H1 (cell line): Measurements from ENCODE around the gene ZNFX1. TPM values are rescaled to one million over a fixed set of nuclear protein-coding genes. Genes with fewer than 3 reads are reported as not detected.

ENCODE experiments used
- CTCF ChIA-PET: fragments of 300-600 bp; sonication (Branson Sonifier 250); formaldehyde crosslinking; loops from one replicate; lab custom pipeline; 2021; ENCODE audit not compliant: partially characterized antibody; lab: Charles Lee
- POLR2A ChIA-PET: fragments of 300-600 bp; sonication (Branson Sonifier 250); formaldehyde crosslinking; loops from one replicate; lab custom pipeline; 2021; ENCODE audit warnings: inconsistent platforms; ENCODE audit not compliant: partially characterized antibody; lab: Charles Lee
- DNase-seq, 2 experiments: peaks; one replicate each; pipeline versions ENCODE4 v3.0.0 to v3.0.0-alpha.2; 2010 to 2022; ENCODE audit warnings: low spot score in 2 of 2, low read depth in 1 of 2, mixed read lengths in 1 of 2
- FAIRE-seq: peaks from 2 replicates; lab custom pipeline; 2011; peaks lifted over from hg19 to GRCh38; lab: Jason Lieb, UNC
- H2AFZ ChIP-seq: 2 replicates; pipeline ENCODE4 v1.8.1; 2012; ENCODE audit warnings: low read length, inconsistent platforms
- H2AK5ac ChIP-seq: 2 replicates; pipeline ENCODE4 v1.6.1; 2013; ENCODE audit warnings: low read depth, low read length
- H2BK120ac ChIP-seq: replicated peaks from 2 replicates; pipeline ENCODE3; 2013; ENCODE audit warnings: low read depth, low read length, inconsistent platforms
- H2BK12ac ChIP-seq: 2 replicates; pipeline ENCODE4 v1.6.1; 2013; ENCODE audit warnings: low read depth, low read length
- H2BK15ac ChIP-seq: 2 replicates; pipeline ENCODE4 v1.6.1; 2013; ENCODE audit warnings: low read length
- H2BK20ac ChIP-seq: 2 replicates; pipeline ENCODE4 v1.6.1; 2013; ENCODE audit warnings: low read length
- H2BK5ac ChIP-seq: 2 replicates; pipeline ENCODE4 v1.6.1; 2013; ENCODE audit warnings: low read depth, low read length
- H3K14ac ChIP-seq: 2 replicates; pipeline ENCODE4 v1.6.1; 2013; ENCODE audit warnings: inconsistent platforms; ENCODE audit not compliant: insufficient read length
- H3K18ac ChIP-seq: 2 replicates; pipeline ENCODE4 v1.6.1; 2013; ENCODE audit warnings: low read length; ENCODE audit errors: extremely low read depth
- H3K23ac ChIP-seq: 2 replicates; pipeline ENCODE4 v1.6.1; 2013; ENCODE audit warnings: inconsistent platforms; ENCODE audit not compliant: insufficient read length
- H3K23me2 ChIP-seq: 2 replicates; pipeline ENCODE4 v1.6.1; 2013; ENCODE audit warnings: low read depth, low read length
- H3K27ac ChIP-seq: 2 replicates; pipeline ENCODE4 v1.6.1; 2011; ENCODE audit warnings: low read depth, low read length, inconsistent platforms
- H3K27me3 ChIP-seq, 4 experiments: replicated peaks in 1 of 4; 1 replicate in 1 of 4; 2 replicates in 3 of 4; pipeline versions ENCODE4 v1.6.1 to v1.8.1; 2011 to 2013; ENCODE audit warnings: low read length in 3 of 4, mild to moderate bottlenecking in 3 of 4, inconsistent platforms in 2 of 4, mixed read lengths in 2 of 4, moderate library complexity in 1 of 4; ENCODE audit not compliant: control insufficient read depth in 3 of 4, insufficient read depth in 3 of 4; ENCODE audit errors: extremely low read depth in 1 of 4
- H3K36me3 ChIP-seq, 4 experiments: 2 replicates each; pipeline versions ENCODE4 v1.6.1 to v1.8.1; 2011 to 2013; ENCODE audit warnings: mild to moderate bottlenecking in 4 of 4, low read length in 3 of 4, moderate library complexity in 2 of 4, control low read depth in 1 of 4, inconsistent platforms in 1 of 4; ENCODE audit not compliant: insufficient read depth in 4 of 4, control insufficient read depth in 2 of 4
- H3K4ac ChIP-seq: replicated peaks from 2 replicates; pipeline ENCODE3; 2013; ENCODE audit warnings: low read length, low read depth, mixed read lengths, inconsistent platforms; ENCODE audit not compliant: insufficient read length
- H3K4me1 ChIP-seq, 4 experiments: replicated peaks in 1 of 4; 1 replicate in 1 of 4; 2 replicates in 3 of 4; pipeline versions ENCODE4 v1.6.1 to v1.8.1; 2011 to 2013; ENCODE audit warnings: low read length in 3 of 4, inconsistent platforms in 2 of 4, mixed read lengths in 1 of 4; ENCODE audit not compliant: insufficient read depth in 4 of 4, control insufficient read depth in 3 of 4
- H3K4me2 ChIP-seq, 2 experiments: 2 replicates each; pipeline versions ENCODE4 v1.6.1 to v1.8.1; 2011 to 2013; ENCODE audit warnings: low read depth in 2 of 2, low read length in 2 of 2, control low read depth in 1 of 2, inconsistent platforms in 1 of 2, mild to moderate bottlenecking in 1 of 2; ENCODE audit not compliant: insufficient read depth in 1 of 2
- H3K4me3 ChIP-seq, 4 experiments: fragments of 200-600, 300-600 bp in 1 of 4; sonication (generic), shearing (Covaris generic), sonication (Bioruptor Twin) in 1 of 4; 2 replicates each; pipeline versions ENCODE4 v1.5.1 to v1.8.1; 2011 to 2016; ENCODE audit warnings: low read length in 4 of 4, low read depth in 3 of 4, control low read depth in 2 of 4, inconsistent platforms in 2 of 4, mild to moderate bottlenecking in 2 of 4, mixed read lengths in 1 of 4, moderate library complexity in 1 of 4; ENCODE audit not compliant: insufficient read depth in 2 of 4; ENCODE audit errors: extremely low read depth in 1 of 4
- H3K56ac ChIP-seq: replicated peaks from 2 replicates; pipeline ENCODE3; 2013; ENCODE audit warnings: low read depth, mild to moderate bottlenecking, mixed read lengths, low read length, inconsistent platforms; ENCODE audit not compliant: insufficient read length
- H3K79me1 ChIP-seq: 2 replicates; pipeline ENCODE4 v1.6.1; 2013; ENCODE audit warnings: low read depth, low read length, control low read depth
- H3K79me2 ChIP-seq, 2 experiments: 2 replicates each; pipeline versions ENCODE4 v1.6.1 to v1.8.1; 2012 to 2013; ENCODE audit warnings: low read length in 2 of 2, mild to moderate bottlenecking in 2 of 2, inconsistent platforms in 1 of 2; ENCODE audit not compliant: insufficient read depth in 2 of 2, control insufficient read depth in 1 of 2
- H3K9ac ChIP-seq, 4 experiments: replicated peaks in 1 of 4; 1 replicate in 1 of 4; 2 replicates in 3 of 4; pipeline versions ENCODE4 v1.6.1 to v1.8.1; 2011 to 2013; ENCODE audit warnings: low read depth in 3 of 4, low read length in 3 of 4, control low read depth in 2 of 4, mild to moderate bottlenecking in 2 of 4, moderate library complexity in 2 of 4, inconsistent platforms in 1 of 4; ENCODE audit errors: extremely low read depth in 1 of 4
- H3K9me3 ChIP-seq, 2 experiments: 2 replicates each; pipeline versions ENCODE4 v1.6.1 to v1.8.1; 2012 to 2013; ENCODE audit warnings: mild to moderate bottlenecking in 2 of 2, moderate library complexity in 2 of 2, control low read depth in 1 of 2, inconsistent platforms in 1 of 2, low read depth in 1 of 2, low read length in 1 of 2, mixed read lengths in 1 of 2; ENCODE audit not compliant: insufficient read depth in 2 of 2
- H4K20me1 ChIP-seq, 2 experiments: replicated peaks in 1 of 2; 2 replicates each; pipeline versions ENCODE3 to v1.8.1; 2011 to 2013; ENCODE audit warnings: inconsistent platforms in 2 of 2, low read length in 2 of 2, mild to moderate bottlenecking in 1 of 2; ENCODE audit not compliant: insufficient read depth in 2 of 2, control insufficient read depth in 1 of 2
- H4K5ac ChIP-seq: 2 replicates; pipeline ENCODE4 v1.6.1; 2013; ENCODE audit warnings: low read length, low read depth, mixed read lengths, inconsistent platforms; ENCODE audit not compliant: insufficient read length
- H4K8ac ChIP-seq: 2 replicates; pipeline ENCODE4 v1.8.0; 2013; ENCODE audit warnings: mild to moderate bottlenecking, moderate library complexity, low read length, inconsistent platforms; ENCODE audit not compliant: insufficient read depth; ENCODE audit errors: extremely low read depth
- H4K91ac ChIP-seq: replicated peaks from 2 replicates; pipeline ENCODE3; 2013; ENCODE audit warnings: low read length, mixed read lengths, inconsistent platforms; ENCODE audit not compliant: insufficient read length
- BACH1 ChIP-seq: IDR thresholded peaks from 2 replicates; pipeline ENCODE4 v1.6.1; 2012; ENCODE audit warnings: low read length, improper control_type of control experiment
- CTCF ChIP-seq, 3 experiments: IDR thresholded peaks; 1 replicate in 2 of 3; 2 replicates in 1 of 3; pipeline versions ENCODE4 v1.5.1 to v1.6.1; 2011; ENCODE audit warnings: low read length in 3 of 3, mild to moderate bottlenecking in 3 of 3, inconsistent platforms in 2 of 3, low read depth in 1 of 3, moderate library complexity in 1 of 3; ENCODE audit not compliant: insufficient read depth in 1 of 3; ENCODE audit errors: control extremely low read depth in 1 of 3
- EP300 ChIP-seq, 2 experiments: IDR thresholded peaks; 1 replicate in 1 of 2; 2 replicates in 1 of 2; pipeline ENCODE4 v1.6.1; 2011 to 2012; ENCODE audit warnings: low read depth in 2 of 2, low read length in 2 of 2, mild to moderate bottlenecking in 2 of 2, borderline replicate concordance in 1 of 2, inconsistent platforms in 1 of 2, moderate library complexity in 1 of 2
- GTF2F1 ChIP-seq: IDR thresholded peaks from 2 replicates; pipeline ENCODE4 v1.6.1; 2012; ENCODE audit warnings: low read depth, low read length, improper control_type of control experiment, borderline replicate concordance
- KDM5A ChIP-seq: fragments of 200-600 bp; IDR thresholded peaks from 2 replicates; pipeline ENCODE4 v1.7.1; 2012; ENCODE audit warnings: mild to moderate bottlenecking, low read length, inconsistent platforms, mixed read lengths
- RAD21 ChIP-seq, 2 experiments: IDR thresholded peaks in 1 of 2; conservative IDR thresholded peaks in 1 of 2; 2 replicates each; pipeline ENCODE4 v1.6.1; 2011; ENCODE audit warnings: low read depth in 2 of 2, low read length in 2 of 2, improper control_type of control experiment in 1 of 2, inconsistent platforms in 1 of 2, mild to moderate bottlenecking in 1 of 2, moderate library complexity in 1 of 2
- RNF2 ChIP-seq: fragments of 200-900, 300-1000 bp; sonication (generic); IDR thresholded peaks from 2 replicates; pipeline ENCODE4 v1.7.1; 2016; ENCODE audit warnings: borderline replicate concordance, low read depth, mild to moderate bottlenecking, antibody characterized with exemption, low read length; ENCODE audit not compliant: poor library complexity, severe bottlenecking; ENCODE audit errors: missing control alignments
- SIX5 ChIP-seq: IDR thresholded peaks from 2 replicates; pipeline ENCODE4 v1.6.1; 2011; ENCODE audit warnings: mild to moderate bottlenecking, low read depth, low read length
- TAF1 ChIP-seq: IDR thresholded peaks from 2 replicates; pipeline ENCODE4 v1.6.1; 2011; ENCODE audit warnings: mild to moderate bottlenecking, low read depth, low read length
- TBP ChIP-seq: IDR thresholded peaks from 2 replicates; pipeline ENCODE4 v1.6.1; 2011; ENCODE audit warnings: low read depth, low read length, improper control_type of control experiment
- WGBS, 2 experiments: shearing (Covaris generic) in 1 of 2; methylation state at CpG; one replicate each; pipeline versions ENCODE4 v1.1.6 to v1.1.7; 2013 to 2015; ENCODE audit warnings: low lambda C conversion rate in 2 of 2, mixed read lengths in 2 of 2, inconsistent platforms in 1 of 2, low coverage in 1 of 2, missing lambda C conversion rate in 1 of 2; ENCODE audit not compliant: insufficient replicate concordance in 2 of 2, insufficient coverage in 1 of 2, insufficient read length in 1 of 2; ENCODE audit errors: extremely low coverage in 1 of 2, missing lambda C conversion rate in 1 of 2; 5-methylcytosine and 5-hydroxymethylcytosine counted together
- polyA plus RNA-seq, 7 experiments: library from polyadenylated mRNA; depleted of rRNA in 3 of 7; stranded (reverse) in 5 of 7; unstranded in 2 of 7; fragments of >200 nt in 5 of 7; fragments of 200-250 nt in 2 of 7; gene quantifications; 1 replicate in 5 of 7; 2 replicates in 1 of 7; 4 replicates in 1 of 7; pipeline versions ENCODE4 v1.2.1 to v1.2.3, GENCODE V29; 2011 to 2013; ENCODE audit warnings: missing spikeins in 2 of 7, mixed read lengths in 2 of 7
- total RNA-seq: library from RNA; stranded (reverse); fragmentation: NEBNext Ultra II Directional; extraction: Animal tissue kit (Norgen Biotek cat#: 25700); gene quantifications from 2 replicates; pipeline ENCODE4 v1.2.1, GENCODE V29; 2021

Gene ZNFX1
- total and polyA plus RNA-seq, 2 of the 8 experiments (the other 6 are each of a cell fraction or from before 2014, with no cell fraction given) = 3.1 to 11.3 TPM

GRCh38 chr20:49225896-49226295, 52.0 kb downstream of the ZNFX1 start:
- Histone ChIP-seq H2AFZ (no peak overlapping the region), H2BK15ac (no peak overlapping the region), H3K23me2 (no peaks in the 10 kb centered on the region), H3K14ac (no peak overlapping the region), H2BK12ac (no peak overlapping the region), H3K4me3 (no peak overlapping the region), H4K5ac (no peak overlapping the region), H3K27ac (no peak overlapping the region), H3K56ac (no peak overlapping the region), H3K9ac (no peak overlapping the region), H3K36me3 (peaks cover 26 to 75% (median 61%) of the 10 kb centered on the region in 4 experiments), H3K23ac (no peak overlapping the region), H3K79me1 (no peaks in the 10 kb centered on the region), H2BK5ac (no peak overlapping the region), H2BK120ac (no peak overlapping the region), H3K27me3 (no peaks in the 10 kb centered on the region), H3K9me3 (no peaks in the 10 kb centered on the region), H4K8ac (no peak overlapping the region), H3K4me1 (no peaks in the 10 kb centered on the region), H3K18ac (no peak overlapping the region), H3K4me2 (no peak overlapping the region), H2BK20ac (no peak overlapping the region), H3K4ac (no peak overlapping the region), H2AK5ac (no peak overlapping the region), H4K20me1 (peaks cover 0 to 1% of the 10 kb centered on the region in 2 experiments), H4K91ac (no peak overlapping the region), H3K79me2 (0 out of 4 replicates have a peak, but pooled peaks cover 0 to under 1% of the 10 kb centered on the region in 2 experiments)
- DNase-seq (no peak), FAIRE-seq (no peak)
- CTCF ChIA-PET = interaction anchor here (1.0 to 1.3 kb wide), 3 partner anchors 21 to 93 kb away, joined by 3 read pairs; no protein-coding TSS in a partner anchor
- POLR2A ChIA-PET = interaction anchor here (1.0 to 1.5 kb wide), 2 partner anchors 14 to 20 kb away, joined by 3 read pairs; no protein-coding TSS in a partner anchor
- 91% methylated on average over 7 of the region's 7 CpGs; no CpG with 5 or more reads in 1 of the 2 experiments for WGBS, 2 experiments
- TF ChIP-seq CTCF (IDR thresholded peaks at IDR 0.05; ENCODE audit: control extremely low read depth in 1 of 3, insufficient read depth in 1 of 3, low read depth in 1 of 3, low read length in 3 of 3) (peak in 2 of 3 experiments; percentile 28 to 31; a peak in 2 of 4 replicates), RNF2 (no peak), EP300 (IDR thresholded peaks at IDR 0.05; ENCODE audit: borderline replicate concordance in 1 of 2, low read depth in 2 of 2, low read length in 2 of 2) (no peak), GTF2F1 (no peak), BACH1 (no peak), TAF1 (no peak), SIX5 (no peak), KDM5A (no peak), TBP (no peak), RAD21 (IDR thresholded peaks at IDR 0.05 in 1 of 2, conservative IDR thresholded peaks at IDR 0.05 in 1 of 2; ENCODE audit: low read depth in 2 of 2, low read length in 2 of 2) (peak in 1 of 2 experiments; percentile 5; a peak in 1 of 4 replicates)
